HepG2 (cell line): Measurements from ENCODE around the gene FNBP1L. TPM values are rescaled to one million over a fixed set of nuclear protein-coding genes. Genes with fewer than 3 reads are reported as not detected.

Experiments used
- ATAC-seq: fragments of 200-7000 bp; cut with Tn5 transposase; 3 replicates; pipeline ENCODE4 v1.9.1; 2020; ENCODE audit warnings: mild to moderate bottlenecking, moderate library complexity
- BruUV-seq: library from RNA; stranded (reverse); fragments of 400-500 nt; replicated peaks from 2 replicates; lab custom pipeline; 2021; lab: Mats Ljungman, UMichigan
- CTCF ChIA-PET: fragments of 300-600 bp; formaldehyde crosslinking; extraction: SDS; loops from one replicate; lab custom pipeline; 2021; ENCODE audit warnings: low total read pairs, inconsistent platforms, low intra/inter-chr PET ratio; lab: Yijun Ruan, JAX
- POLR2A ChIA-PET: fragments of 350-600 bp; sonication (Branson Sonifier 250); formaldehyde crosslinking; loops from one replicate; lab custom pipeline; 2020; ENCODE audit warnings: antibody characterized with exemption, inconsistent platforms; lab: Yijun Ruan, JAX
- DNase-seq: peaks from one replicate; pipeline ENCODE4 v3.0.0-alpha.2; 2015; ENCODE audit warnings: low spot score
- FAIRE-seq: peaks from 3 replicates; lab custom pipeline; 2011; peaks lifted over from hg19 to GRCh38; lab: Jason Lieb, UNC
- H2AFZ ChIP-seq: one replicate; pipeline ENCODE4 v1.6.1; 2011; ENCODE audit warnings: low read length, inconsistent platforms
- H3K27ac ChIP-seq: fragments of 300-600 bp; 3 replicates; pipeline ENCODE4 v1.8.0; 2011; ENCODE audit warnings: mixed run types, mild to moderate bottlenecking, mixed read lengths, low read length, inconsistent platforms; ENCODE audit not compliant: insufficient read depth; ENCODE audit errors: extremely low read length
- H3K27me3 ChIP-seq, 2 experiments: fragments of 200-600 bp in 1 of 2; 2 replicates in 1 of 2; 3 replicates in 1 of 2; pipeline versions ENCODE4 v1.6.0 to v1.8.0; 2011; ENCODE audit warnings: low read length in 2 of 2, mild to moderate bottlenecking in 2 of 2, moderate library complexity in 2 of 2, inconsistent platforms in 1 of 2; ENCODE audit not compliant: insufficient read depth in 2 of 2, control insufficient read depth in 1 of 2
- H3K36me3 ChIP-seq, 2 experiments: fragments of 200-600 bp in 1 of 2; replicated peaks in 1 of 2; 2 replicates in 1 of 2; 3 replicates in 1 of 2; pipeline versions ENCODE4 v1.5.1 to v1.8.0; 2011; ENCODE audit warnings: low read length in 2 of 2, inconsistent platforms in 1 of 2; ENCODE audit not compliant: insufficient read depth in 2 of 2, control insufficient read depth in 1 of 2
- H3K4me1 ChIP-seq: 2 replicates; pipeline ENCODE4 v1.5.1; 2012; ENCODE audit warnings: low read length, inconsistent platforms; ENCODE audit not compliant: insufficient read depth
- H3K4me2 ChIP-seq: 2 replicates; pipeline ENCODE4 v1.6.0; 2011; ENCODE audit warnings: low read depth, low read length, inconsistent platforms
- H3K4me3 ChIP-seq, 3 experiments: fragments of 200-600 bp in 1 of 3; sonication (generic), shearing (Covaris generic) in 1 of 3; replicated peaks in 1 of 3; 2 replicates each; pipeline ENCODE4 v1.5.1; 2011 to 2016; ENCODE audit warnings: low read length in 3 of 3, inconsistent platforms in 2 of 3, low read depth in 2 of 3, mild to moderate bottlenecking in 2 of 3, control low read depth in 1 of 3, mixed read lengths in 1 of 3; ENCODE audit not compliant: insufficient read depth in 1 of 3
- H3K79me2 ChIP-seq: one replicate; pipeline ENCODE4 v1.6.1; 2011; ENCODE audit warnings: low read length, inconsistent platforms; ENCODE audit not compliant: insufficient read depth
- H3K9ac ChIP-seq: 2 replicates; pipeline ENCODE4 v1.6.0; 2011; ENCODE audit warnings: mild to moderate bottlenecking, low read depth, low read length, inconsistent platforms; ENCODE audit not compliant: insufficient read depth
- H3K9me3 ChIP-seq: 2 replicates; pipeline ENCODE4 v1.5.1; 2012; ENCODE audit warnings: mild to moderate bottlenecking, low read length
- H4K20me1 ChIP-seq: 2 replicates; pipeline ENCODE4 v1.6.0; 2011; ENCODE audit warnings: inconsistent platforms, mild to moderate bottlenecking, low read length, moderate library complexity; ENCODE audit not compliant: insufficient read depth
- BRF2 ChIP-seq: sonication (generic); formaldehyde crosslinking; IDR thresholded peaks from 2 replicates; pipeline ENCODE4 v1.8.1; 2022; ENCODE audit warnings: mild to moderate bottlenecking, missing genetic modification reagents
- HNRNPL ChIP-seq: fragments of 200-400 bp; formaldehyde crosslinking; IDR thresholded peaks from 2 replicates; pipeline ENCODE4 v1.6.1; 2017; ENCODE audit warnings: mild to moderate bottlenecking, low read depth, low read length
- SOX13 ChIP-seq, 3 experiments: fragments of 450-650 bp in 1 of 3; sonication (generic) in 1 of 3; formaldehyde crosslinking in 1 of 3; IDR thresholded peaks in 2 of 3; conservative IDR thresholded peaks in 1 of 3; 2 replicates each; pipeline versions ENCODE4 v1.5.0 to v1.6.1; 2016 to 2020; ENCODE audit warnings: antibody characterized with exemption in 1 of 3, mild to moderate bottlenecking in 1 of 3, missing compliant biosample characterization in 1 of 3, missing genetic modification reagents in 1 of 3, moderate library complexity in 1 of 3
- TFE3 ChIP-seq: IDR thresholded peaks from 2 replicates; pipeline ENCODE4 v1.6.1; 2016
- USF2 ChIP-seq, 2 experiments: sonication (generic) in 1 of 2; formaldehyde crosslinking in 1 of 2; IDR thresholded peaks; 2 replicates each; pipeline versions ENCODE4 v1.5.1 to v1.6.1; 2011 to 2020; ENCODE audit warnings: borderline replicate concordance in 1 of 2, low read depth in 1 of 2, low read length in 1 of 2, mild to moderate bottlenecking in 1 of 2, missing genetic modification reagents in 1 of 2, moderate library complexity in 1 of 2
- ZNF136 ChIP-seq: sonication (generic); formaldehyde crosslinking; IDR thresholded peaks from 2 replicates; pipeline ENCODE4 v1.8.1; 2022; ENCODE audit warnings: low read depth, mild to moderate bottlenecking, moderate library complexity, missing genetic modification reagents
- ZNF776 ChIP-seq: sonication (generic); formaldehyde crosslinking; IDR thresholded peaks from 2 replicates; pipeline ENCODE4 v1.4.0; 2020; ENCODE audit warnings: mild to moderate bottlenecking, missing genetic modification reagents
- WGBS: methylation state at CpG from one replicate; pipeline ENCODE4 v1.1.6; 2017; ENCODE audit warnings: low lambda C conversion rate; 5-methylcytosine and 5-hydroxymethylcytosine counted together
- in situ Hi-C: cut with HindIII; loops from 2 replicates; pipeline ENCODE4 v1.10.0; 2017; ENCODE audit warnings: low pct_unique_long_range_greater_than_20kb; ENCODE audit not compliant: extremely low pct_ligation_motif_present
- intact Hi-C: fragments of 100-400 bp; cut with micrococcal nuclease; formaldehyde crosslinking; loops from one replicate; pipeline ENCODE4 v1.10.0; 2022; ENCODE audit not compliant: unreplicated experiment
- polyA plus RNA-seq, 8 experiments: library from polyadenylated mRNA; depleted of rRNA in 3 of 8; stranded (reverse) in 7 of 8; unstranded in 1 of 8; fragments of >200 nt; fragmentation: Illumina TruSeq in 4 of 8; extraction: Trizol in 4 of 8; gene quantifications; 2 replicates each; pipeline versions ENCODE4 v1.2.1 to v1.2.3, GENCODE V29; 2011 to 2016; ENCODE audit warnings: low read depth in 4 of 8, missing spikeins in 1 of 8, mixed read lengths in 1 of 8; ENCODE audit not compliant: insufficient read depth in 1 of 8
- total RNA-seq, 5 experiments: library from RNA; depleted of rRNA; stranded (reverse); fragments of >200 nt; fragmentation: Illumina TruSeq; extraction: Trizol; gene quantifications; 2 replicates each; pipeline ENCODE4 v1.2.3, GENCODE V29; 2016; ENCODE audit warnings: low read depth in 1 of 5

The FNBP1L gene
- total and polyA plus RNA-seq, 2 of the 13 experiments (the other 11 are each of a cell fraction or from before 2014, with no cell fraction given): 24.1 to 27.1 TPM

- Histone ChIP-seq H3K79me2 (no peaks in the 10 kb centered on the region), H3K27me3 (peaks cover 0 to 5% of the 10 kb centered on the region in 2 experiments; a peak in 1 of 5 replicates), H3K36me3 (no peaks in the 10 kb centered on the region), H3K27ac (no peak overlapping the region), H3K9me3 (no peaks in the 10 kb centered on the region), H3K4me2 (peak overlapping the region; percentile 7; the same call in 1 of the 2 replicates), H4K20me1 (no peaks in the 10 kb centered on the region), H3K4me1 (0 out of 2 replicates have a peak, but pooled peaks cover 6% of the 10 kb centered on the region), H3K9ac (no peak overlapping the region), H2AFZ (no peak overlapping the region), H3K4me3 (no peak overlapping the region)
- ATAC-seq (no peak; the same call in none of the 3 replicates), DNase-seq (peak; percentile 31), FAIRE-seq (no peak)
- no TSS peak for BruUV-seq
- ChIA-PET CTCF (no interaction called here), POLR2A (interaction anchor here (0.6 to 0.7 kb wide), 2 partner anchors 12 to 70 kb away, joined by 3 read pairs; no protein-coding TSS in a partner anchor)
- intact Hi-C loops: no loop called here
- in situ Hi-C loops: no loop called here
- TF ChIP-seq USF2 (IDR thresholded peaks at IDR 0.05; ENCODE audit: low read depth, low read length): peak; percentile 54; the same call in 1 of the 2 replicates
- peak; percentile 40; the same call in 1 of the 2 replicates for TF ChIP-seq USF2 (CRISPR knock-in tag; IDR thresholded peaks at IDR 0.05; ENCODE audit: borderline replicate concordance)
- no peak for TF ChIP-seq BRF2
- no peak for TF ChIP-seq ZNF136
- TF ChIP-seq ZNF776 (CRISPR knock-in tag): no peak
- no peak for TF ChIP-seq TFE3 (CRISPR knock-in tag)
- no peak for TF ChIP-seq SOX13 (IDR thresholded peaks at IDR 0.05)
- peak in 1 of 2 experiments; percentile 47; a peak in 1 of 4 replicates for TF ChIP-seq SOX13 (CRISPR knock-in tag; conservative IDR thresholded peaks at IDR 0.05 in 1 of 2, IDR thresholded peaks at IDR 0.05 in 1 of 2)
- TF ChIP-seq HNRNPL: no peak
- WGBS: 6% methylated on average over 2 of the region's 2 CpGs
Observed at GRCh38 chr1:93419344-93419743, 28.6 kb upstream of the FNBP1L start.
